Stimulated activated CD4-positive, alpha-beta T cell treated with anti-CD3 and anti-CD28 coated beads, TNF-alpha, amount 100 ng/mL, for 4 hours (primary cell): ENCODE results near the gene ETFB.

Source experiments
- DNase-seq, 3 experiments: peaks; one replicate each; pipeline ENCODE4 v3.0.0-alpha.2; 2020; ENCODE audit warnings: low read depth in 3 of 3

The ETFB gene

GRCh38 chr19:51351266-51351990, 14.8 kb downstream of the ETFB start:
- DNase-seq, result no peak

DNA sequence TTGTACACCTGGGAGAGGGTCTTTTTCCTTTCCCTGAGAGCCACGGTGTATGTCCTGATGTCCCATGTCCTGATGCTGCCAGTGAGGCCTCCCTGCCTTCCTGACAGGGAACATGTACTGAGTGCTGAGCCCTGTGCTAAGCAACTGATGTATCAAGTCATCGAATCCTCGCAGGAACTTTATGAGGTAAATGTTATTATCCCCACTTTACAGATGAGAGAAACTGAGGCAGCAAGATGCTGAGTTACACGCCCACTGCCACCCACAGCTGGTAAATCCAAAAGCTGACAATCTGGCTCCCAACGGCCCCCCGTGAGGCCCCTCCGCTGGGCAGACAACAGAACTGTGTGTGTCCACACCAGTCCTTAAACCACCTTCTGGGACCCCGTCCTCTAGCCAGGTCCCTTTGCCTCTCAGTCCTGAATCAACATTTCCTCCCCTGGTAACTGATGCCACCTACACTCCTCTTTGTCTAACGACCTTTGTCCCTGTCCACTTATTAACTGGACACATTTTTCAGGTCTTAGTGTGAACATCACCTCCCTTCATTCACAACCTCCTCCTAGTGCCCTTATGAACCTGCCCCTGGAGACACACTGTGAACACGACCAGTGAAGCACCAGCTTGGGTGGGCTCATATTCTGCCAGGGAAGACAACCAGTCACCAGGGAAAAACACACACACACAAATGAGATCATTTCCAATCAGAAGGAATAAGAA, 18.8 kb downstream of the ETFB start:
- no peak for DNase-seq

DNA sequence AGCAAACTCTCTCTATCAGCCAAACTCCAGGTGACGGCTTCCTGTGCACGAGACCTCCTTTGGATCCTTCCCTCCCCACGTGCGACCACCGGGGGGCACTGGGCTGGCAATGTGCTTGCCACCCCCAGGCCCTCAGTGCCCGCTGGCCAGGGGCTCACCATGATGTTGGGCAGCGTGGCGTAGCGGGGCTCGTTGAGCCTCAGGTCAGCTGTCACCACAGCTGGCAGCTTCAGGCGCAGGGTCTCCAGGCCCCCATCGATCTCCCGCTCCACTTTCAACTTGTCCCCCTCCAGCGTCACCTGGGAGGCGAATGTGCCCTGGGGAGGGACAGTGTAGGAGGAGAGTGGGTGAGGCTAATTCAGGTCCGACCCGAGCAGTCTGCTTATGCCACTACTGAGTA, 19.4 kb downstream of the ETFB start:
- DNase-seq, result no peak

DNA sequence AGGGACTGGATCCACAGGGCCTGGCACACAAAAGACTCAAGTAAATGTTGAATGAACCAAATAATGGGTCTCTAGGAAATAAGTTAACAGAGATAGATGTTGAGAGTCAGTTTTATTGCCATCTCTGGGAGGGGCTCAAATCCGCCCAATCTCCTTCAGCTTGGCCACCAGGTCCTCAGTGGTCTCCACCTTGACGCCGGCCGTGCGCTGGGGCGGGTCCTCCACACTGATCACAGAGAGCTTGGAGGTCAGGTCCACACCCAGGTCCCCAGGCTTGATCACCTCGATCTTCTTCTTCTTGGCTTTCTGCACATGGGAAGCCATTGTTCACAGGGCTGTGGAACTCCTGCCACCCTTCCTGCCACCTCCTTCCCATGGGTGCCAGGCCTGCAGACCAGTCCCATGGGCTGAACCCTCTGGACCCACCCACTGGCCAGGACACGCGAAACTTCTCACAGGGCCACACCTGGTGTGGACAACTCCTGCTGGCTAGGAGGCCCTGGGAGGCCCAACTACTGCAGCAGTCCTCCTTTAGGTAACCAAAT, 21.0 kb downstream of the ETFB start:
- no peak for DNase-seq

- DNase-seq, result no peak
Measured at GRCh38 chr19:51342631-51343569, 23.3 kb downstream of the ETFB start.

- DNase-seq, result no peak
Measured at GRCh38 chr19:51341976-51342580, 24.1 kb downstream of the ETFB start, which contains the start of gene VSIG10L. TSS of gene VSIG10L (minus strand) at chr19:51342139. CDS start at chr19:51342124, 15 bp downstream.

GRCh38 chr19:51341066-51341465, 25.1 kb downstream of the ETFB start:
- no peak for DNase-seq

- DNase-seq, result peak; percentile 88 to 95 (median 89)
Measured at GRCh38 chr19:51339687-51340656, 26.2 kb downstream of the ETFB start.

DNA sequence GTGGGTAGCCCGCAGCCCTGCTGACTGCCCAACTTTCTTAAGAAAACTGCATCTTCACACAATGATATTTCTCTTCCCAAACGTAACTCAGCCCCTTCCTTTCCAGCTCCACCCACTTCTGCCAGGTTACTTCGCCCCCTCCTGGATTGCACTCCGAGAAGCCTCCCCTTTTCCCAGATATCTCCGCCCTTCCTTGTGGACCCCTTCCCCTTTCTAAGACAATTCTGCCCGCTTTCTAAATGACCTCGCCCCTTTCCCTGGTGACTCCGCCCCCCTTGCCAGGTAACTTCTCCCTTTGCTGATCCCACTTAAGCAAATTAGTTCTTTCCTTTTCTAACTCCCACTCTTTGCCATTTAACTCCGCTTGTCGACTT, 26.9 kb downstream of the ETFB start:
- DNase-seq, result peak in 1 of 3 experiments; percentile 21

DNA sequence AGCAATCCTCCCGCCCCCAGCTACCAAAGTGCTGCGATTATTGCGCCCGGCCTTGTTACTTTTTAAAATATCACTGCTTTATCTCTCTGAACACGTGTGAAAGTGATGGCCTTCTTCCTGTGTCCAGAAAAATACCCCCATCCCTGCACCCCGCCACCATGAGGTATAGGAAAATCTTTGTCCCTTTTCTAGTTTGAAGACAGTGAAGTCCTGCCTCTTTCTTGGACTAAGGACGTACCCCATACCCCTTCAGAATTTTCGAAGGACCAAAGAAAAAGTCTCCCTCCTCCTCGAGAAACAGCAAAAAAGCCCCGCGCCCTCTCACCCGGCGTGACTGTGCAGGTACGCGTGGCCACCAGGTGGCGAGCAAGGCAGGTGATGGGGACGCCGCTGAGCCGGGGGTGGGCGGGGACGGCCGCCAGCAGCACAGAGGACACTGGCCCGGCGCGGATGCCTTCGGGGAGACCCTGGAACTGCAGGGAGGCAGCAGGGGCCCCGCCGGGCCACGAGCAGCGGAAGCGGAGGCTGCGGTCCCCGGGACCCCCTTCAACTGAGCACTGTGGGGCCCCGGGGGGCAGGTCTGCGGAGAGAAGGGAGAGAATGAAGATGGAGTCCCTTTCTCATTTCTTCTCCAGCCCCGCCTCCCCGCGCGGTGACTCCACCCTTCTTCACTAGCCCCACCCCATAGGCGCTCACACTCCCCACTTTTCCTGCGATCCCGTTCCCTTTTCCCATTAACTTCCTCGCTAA, 27.4 kb downstream of the ETFB start:
- peak; percentile 74 to 83 (median 81) for DNase-seq

- DNase-seq, result no peak
Measured at GRCh38 chr19:51337861-51338562, 28.2 kb downstream of the ETFB start.

DNA sequence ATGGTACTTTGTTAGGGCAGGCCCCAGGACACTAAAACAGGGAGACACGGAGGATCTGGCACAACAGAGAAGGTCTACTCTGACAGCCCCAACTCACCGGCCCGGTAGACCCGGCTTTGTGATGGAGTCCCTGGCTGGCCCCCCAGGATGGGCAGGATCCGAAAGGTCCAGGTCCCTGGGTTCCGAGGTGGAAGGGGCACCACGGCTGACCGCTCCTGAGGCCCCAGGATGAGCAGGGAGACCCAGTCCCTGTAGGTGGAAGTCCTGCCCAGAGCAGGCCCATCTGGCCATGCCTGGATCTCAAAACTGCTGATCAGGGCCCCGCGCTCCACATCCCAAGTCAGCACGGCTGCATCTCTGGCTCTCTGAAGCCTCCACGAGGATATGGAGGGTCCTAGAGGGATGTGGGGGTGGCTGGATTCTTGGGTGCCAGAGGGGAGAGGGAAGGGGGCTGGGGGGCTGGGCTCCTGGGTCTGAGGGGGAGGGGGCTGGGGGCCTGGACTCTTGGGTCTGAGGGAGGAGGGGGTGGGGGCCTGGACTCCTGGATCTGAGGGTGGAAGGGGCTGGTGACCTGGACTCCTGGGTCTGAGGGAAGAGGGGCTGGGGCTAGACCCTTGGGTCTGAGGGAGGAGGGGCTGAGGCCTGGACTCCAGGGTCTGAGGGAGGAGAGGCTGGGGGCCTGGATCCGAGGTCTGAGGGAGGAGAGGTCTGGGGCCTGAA, 28.9 kb downstream of the ETFB start:
- no peak for DNase-seq

- DNase-seq, result no peak
Measured at GRCh38 chr19:51333836-51334460, 32.2 kb downstream of the ETFB start.

DNA sequence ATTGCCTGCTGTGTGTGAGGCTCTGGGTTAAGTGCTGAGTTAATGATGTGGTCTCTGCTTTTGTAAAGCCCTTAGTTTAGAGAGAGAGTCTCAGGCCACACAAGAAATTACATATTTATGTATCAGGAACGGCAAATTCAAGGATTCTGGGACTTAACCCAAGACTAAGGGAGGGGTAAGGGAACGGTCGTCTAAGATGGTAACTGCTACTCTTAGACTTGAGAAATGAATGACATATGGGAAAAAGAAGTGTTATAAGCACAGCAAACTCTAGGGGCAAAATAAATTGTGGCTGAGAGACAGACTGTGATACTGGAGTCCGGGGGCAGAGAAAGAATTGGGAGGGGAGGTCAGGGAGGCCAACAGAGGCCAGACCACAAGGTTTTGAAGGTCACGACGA, 34.5 kb downstream of the ETFB start:
- no peak for DNase-seq

DNA sequence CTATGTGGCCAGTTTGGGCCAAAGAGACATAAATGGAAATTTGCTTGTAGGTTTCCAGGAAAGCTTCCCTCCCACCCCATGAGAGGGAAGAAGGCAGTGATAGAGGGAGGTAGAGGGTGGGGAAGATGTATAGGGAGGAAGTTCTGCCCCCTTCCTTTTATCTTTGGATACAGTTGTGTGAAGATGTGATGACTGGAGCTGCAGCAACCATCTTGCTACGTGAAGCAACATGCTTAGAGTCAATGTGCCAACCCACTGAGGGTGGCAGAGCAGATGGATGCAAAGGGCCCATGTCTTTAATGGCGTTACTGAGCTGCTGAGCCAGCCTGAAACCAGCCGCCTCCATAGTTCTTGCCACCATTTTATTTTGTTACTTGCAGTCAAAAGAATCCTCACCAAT, 35.0 kb downstream of the ETFB start:
- no peak for DNase-seq

- no peak for DNase-seq
Measured at GRCh38 chr19:51330366-51330765, 35.8 kb downstream of the ETFB start.

DNA sequence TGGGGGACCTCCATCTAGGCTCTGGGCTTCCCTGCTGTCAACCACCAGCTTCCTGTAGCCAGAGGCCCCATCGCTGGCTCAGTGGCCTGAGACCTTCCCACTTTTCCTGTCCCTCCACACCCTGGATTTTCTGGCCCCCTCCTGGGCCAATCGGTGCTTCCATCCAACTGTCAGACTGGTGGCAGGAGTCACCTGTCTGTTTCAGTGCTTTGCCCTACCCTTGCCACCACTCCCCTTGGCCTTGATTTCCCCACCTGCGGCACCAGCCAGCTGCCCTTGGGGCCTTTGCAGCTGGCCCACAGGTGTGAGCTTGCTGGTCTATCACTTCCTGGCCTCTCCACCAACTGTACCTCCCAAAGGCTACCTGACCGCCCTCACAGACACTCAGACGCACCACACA, 36.8 kb downstream of the ETFB start:
- DNase-seq, result no peak
